Measurements from ENCODE around the gene FADS3. TPM values are rescaled to one million over a fixed set of nuclear protein-coding genes. Genes with fewer than 3 reads are reported as not detected.

FADS3 gene
- total and polyA plus RNA-seq, 9 of the 15 experiments (the other 6 are each of a cell fraction or from before 2014, with no cell fraction given): 0.97 to 148 (median 92.7) TPM

DNA sequence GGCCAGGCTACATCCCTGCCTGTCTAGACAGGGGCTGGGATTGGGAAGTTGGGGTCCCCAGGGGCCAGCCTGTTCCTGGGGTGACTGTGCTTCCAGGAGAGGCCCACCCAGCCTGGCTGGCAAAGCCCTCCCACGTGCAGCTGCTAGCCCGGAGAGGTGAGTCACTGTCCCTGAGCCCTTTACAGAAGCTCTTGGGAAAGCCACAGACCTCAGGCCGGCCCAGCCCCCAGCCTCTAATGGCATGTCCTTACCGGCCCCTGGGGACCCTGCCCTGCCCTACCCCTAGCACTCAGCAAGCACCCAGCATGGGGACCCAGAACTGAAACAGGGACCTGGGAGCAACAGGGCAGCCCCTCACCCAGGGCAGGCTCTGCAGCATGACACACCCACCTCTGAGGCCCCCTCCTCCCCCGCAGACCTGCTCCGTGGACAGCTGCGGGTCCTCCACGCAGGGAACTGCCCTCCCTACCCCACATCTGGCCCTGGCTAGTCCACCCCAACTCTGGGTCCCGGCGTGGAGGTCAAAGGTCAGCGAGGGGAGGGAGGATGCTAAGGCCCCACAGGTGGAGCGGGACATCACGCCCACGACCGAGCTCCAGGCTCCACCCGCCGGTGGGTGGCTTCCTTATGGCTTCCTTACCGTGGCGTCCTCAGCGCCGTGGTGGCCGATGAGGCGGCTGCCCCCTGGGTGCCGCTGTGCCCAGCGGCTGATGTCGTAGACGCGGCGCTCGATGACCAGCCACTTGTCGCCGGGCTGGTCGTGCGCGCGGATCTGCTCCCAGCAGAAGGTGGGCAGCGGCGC is 615 bp downstream of the FADS3 start (continued):
- no peak for TF ChIP-seq ID3 (CRISPR knock-in tag; IDR thresholded peaks at IDR 0.05)
- TF ChIP-seq ID3 (tag; IDR thresholded peaks at IDR 0.05): peak; percentile 39; the same call in 1 of the 2 replicates
- TF ChIP-seq KHSRP (IDR thresholded peaks at IDR 0.05): no peak
- TF ChIP-seq NR2C2 (CRISPR knock-in tag; IDR thresholded peaks at IDR 0.05): peak; percentile 95
- peak; percentile 97 for TF ChIP-seq NR2C2 (tag; IDR thresholded peaks at IDR 0.05)
- TF ChIP-seq ZBTB7A (IDR thresholded peaks at IDR 0.05; ENCODE audit: borderline replicate concordance, control insufficient read depth, low read depth, low read length): peak; percentile 90
- TF ChIP-seq ZNF217 (CRISPR knock-in tag; IDR thresholded peaks at IDR 0.05): no peak
- TF ChIP-seq, protein P1, sequence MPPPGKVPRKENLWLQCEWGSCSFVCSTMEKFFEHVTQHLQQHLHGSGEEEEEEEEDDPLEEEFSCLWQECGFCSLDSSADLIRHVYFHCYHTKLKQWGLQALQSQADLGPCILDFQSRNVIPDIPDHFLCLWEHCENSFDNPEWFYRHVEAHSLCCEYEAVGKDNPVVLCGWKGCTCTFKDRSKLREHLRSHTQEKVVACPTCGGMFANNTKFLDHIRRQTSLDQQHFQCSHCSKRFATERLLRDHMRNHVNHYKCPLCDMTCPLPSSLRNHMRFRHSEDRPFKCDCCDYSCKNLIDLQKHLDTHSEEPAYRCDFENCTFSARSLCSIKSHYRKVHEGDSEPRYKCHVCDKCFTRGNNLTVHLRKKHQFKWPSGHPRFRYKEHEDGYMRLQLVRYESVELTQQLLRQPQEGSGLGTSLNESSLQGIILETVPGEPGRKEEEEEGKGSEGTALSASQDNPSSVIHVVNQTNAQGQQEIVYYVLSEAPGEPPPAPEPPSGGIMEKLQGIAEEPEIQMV (tag; conservative IDR thresholded peaks at IDR 0.05; ENCODE audit: low read depth): no peak
- peak; percentile 69; the same call in 1 of the 2 replicates for TF ChIP-seq CTBP1 (IDR thresholded peaks at IDR 0.05; ENCODE audit: borderline replicate concordance)
- peak; percentile 66 for TF ChIP-seq SMARCA5 (IDR thresholded peaks at IDR 0.05)
- peak; percentile 70; the same call in 1 of the 2 replicates for TF ChIP-seq HDAC2 (IDR thresholded peaks at IDR 0.05)
- TF ChIP-seq, protein P2, sequence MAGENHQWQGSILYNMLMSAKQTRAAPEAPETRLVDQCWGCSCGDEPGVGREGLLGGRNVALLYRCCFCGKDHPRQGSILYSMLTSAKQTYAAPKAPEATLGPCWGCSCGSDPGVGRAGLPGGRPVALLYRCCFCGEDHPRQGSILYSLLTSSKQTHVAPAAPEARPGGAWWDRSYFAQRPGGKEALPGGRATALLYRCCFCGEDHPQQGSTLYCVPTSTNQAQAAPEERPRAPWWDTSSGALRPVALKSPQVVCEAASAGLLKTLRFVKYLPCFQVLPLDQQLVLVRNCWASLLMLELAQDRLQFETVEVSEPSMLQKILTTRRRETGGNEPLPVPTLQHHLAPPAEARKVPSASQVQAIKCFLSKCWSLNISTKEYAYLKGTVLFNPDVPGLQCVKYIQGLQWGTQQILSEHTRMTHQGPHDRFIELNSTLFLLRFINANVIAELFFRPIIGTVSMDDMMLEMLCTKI (IDR thresholded peaks at IDR 0.05; ENCODE audit: partially characterized antibody): no peak
- no peak for TF ChIP-seq HNRNPUL1 (IDR thresholded peaks at IDR 0.05; ENCODE audit: low read length)
- TF ChIP-seq SMARCE1 (IDR thresholded peaks at IDR 0.05): peak; percentile 84
- no peak for TF ChIP-seq ZNF668 (CRISPR knock-in tag; IDR thresholded peaks at IDR 0.05)
- TF ChIP-seq HMG20A (CRISPR knock-in tag; conservative IDR thresholded peaks at IDR 0.05): no peak
- peak; percentile 95 for TF ChIP-seq NR2C1 (IDR thresholded peaks at IDR 0.05)
- peak; percentile 96 for TF ChIP-seq NR2C1 (tag; IDR thresholded peaks at IDR 0.05)
- no peak for TF ChIP-seq RHOXF2B (CRISPR knock-in tag; conservative IDR thresholded peaks at IDR 0.05)
- peak; percentile 40; the same call in 1 of the 2 replicates for TF ChIP-seq EP400 (IDR thresholded peaks at IDR 0.05)
- no peak for TF ChIP-seq ZNF609 (CRISPR knock-in tag; IDR thresholded peaks at IDR 0.05; ENCODE audit: borderline replicate concordance)

All from K562 (cell line).